GM12878 (cell line): ENCODE results near the gene C19orf81.

Experiments
- BACH1 ChIP-seq: fragments of 450-650 bp; IDR thresholded peaks from 2 replicates; pipeline ENCODE4 v1.6.1; 2017; ENCODE audit warnings: mild to moderate bottlenecking, borderline replicate concordance
- EP300 ChIP-seq, 2 experiments: fragments of 150-350 bp in 1 of 2; IDR thresholded peaks; 2 replicates each; pipeline ENCODE4 v1.6.1; 2011 to 2012; ENCODE audit warnings: low read depth in 2 of 2, low read length in 2 of 2, borderline replicate concordance in 1 of 2, improper control_type of control experiment in 1 of 2, inconsistent platforms in 1 of 2; ENCODE audit not compliant: control insufficient read depth in 1 of 2
- HCFC1 ChIP-seq: fragments of 150-350 bp; IDR thresholded peaks from 2 replicates; pipeline ENCODE4 v1.6.1; 2014; ENCODE audit warnings: low read length
- KLF5 ChIP-seq: fragments of 450-650 bp; IDR thresholded peaks from 2 replicates; pipeline ENCODE4 v1.6.1; 2014; ENCODE audit warnings: mild to moderate bottlenecking; ENCODE audit not compliant: partially characterized antibody
- MYC ChIP-seq: IDR thresholded peaks from 2 replicates; pipeline ENCODE4 v1.6.1; 2011; ENCODE audit warnings: mild to moderate bottlenecking, low read length, moderate library complexity, inconsistent platforms; ENCODE audit not compliant: insufficient read depth, insufficient replicate concordance, insufficient read length, severe bottlenecking
- NFIC ChIP-seq: IDR thresholded peaks from 2 replicates; pipeline ENCODE4 v1.6.1; 2012; ENCODE audit warnings: low read depth, mild to moderate bottlenecking, inconsistent platforms, low read length, moderate library complexity
- POLR2A ChIP-seq: IDR thresholded peaks from 2 replicates; pipeline ENCODE4 v1.6.1; 2011; ENCODE audit warnings: low read depth, mild to moderate bottlenecking, low read length
- POLR2AphosphoS5 ChIP-seq: IDR thresholded peaks from 2 replicates; pipeline ENCODE4 v1.6.1; 2011; ENCODE audit warnings: mild to moderate bottlenecking, low read length, inconsistent platforms
- ZNF384 ChIP-seq: IDR thresholded peaks from 2 replicates; pipeline ENCODE4 v1.6.1; 2012; ENCODE audit warnings: low read depth, mild to moderate bottlenecking, low read length, improper control_type of control experiment, borderline replicate concordance
- ZSCAN29 ChIP-seq: fragments of 450-650 bp; IDR thresholded peaks from 2 replicates; pipeline ENCODE4 v1.6.1; 2017; ENCODE audit warnings: mild to moderate bottlenecking, moderate library complexity
- TF ChIP-seq, protein P1 (sequence below): fragments of 450-650 bp; formaldehyde crosslinking; IDR thresholded peaks from 2 replicates; pipeline ENCODE4 v1.4.0; 2020; ENCODE audit warnings: mild to moderate bottlenecking, moderate library complexity
- TF ChIP-seq, protein P2 (sequence below), 3 experiments: IDR thresholded peaks in 2 of 3; conservative IDR thresholded peaks in 1 of 3; 2 replicates each; pipeline ENCODE4 v1.5.1; 2011; ENCODE audit warnings: low read depth in 3 of 3, low read length in 3 of 3, mild to moderate bottlenecking in 3 of 3, control low read depth in 2 of 3, moderate library complexity in 2 of 3, inconsistent platforms in 1 of 3, mixed read lengths in 1 of 3; ENCODE audit not compliant: control insufficient read depth in 2 of 3, insufficient read depth in 1 of 3; ENCODE audit errors: extremely low read depth in 1 of 3
- TF ChIP-seq, protein P3 (sequence below): fragments of 450-650 bp; IDR thresholded peaks from 2 replicates; pipeline ENCODE4 v1.6.1; 2016; ENCODE audit warnings: mild to moderate bottlenecking

DNA sequence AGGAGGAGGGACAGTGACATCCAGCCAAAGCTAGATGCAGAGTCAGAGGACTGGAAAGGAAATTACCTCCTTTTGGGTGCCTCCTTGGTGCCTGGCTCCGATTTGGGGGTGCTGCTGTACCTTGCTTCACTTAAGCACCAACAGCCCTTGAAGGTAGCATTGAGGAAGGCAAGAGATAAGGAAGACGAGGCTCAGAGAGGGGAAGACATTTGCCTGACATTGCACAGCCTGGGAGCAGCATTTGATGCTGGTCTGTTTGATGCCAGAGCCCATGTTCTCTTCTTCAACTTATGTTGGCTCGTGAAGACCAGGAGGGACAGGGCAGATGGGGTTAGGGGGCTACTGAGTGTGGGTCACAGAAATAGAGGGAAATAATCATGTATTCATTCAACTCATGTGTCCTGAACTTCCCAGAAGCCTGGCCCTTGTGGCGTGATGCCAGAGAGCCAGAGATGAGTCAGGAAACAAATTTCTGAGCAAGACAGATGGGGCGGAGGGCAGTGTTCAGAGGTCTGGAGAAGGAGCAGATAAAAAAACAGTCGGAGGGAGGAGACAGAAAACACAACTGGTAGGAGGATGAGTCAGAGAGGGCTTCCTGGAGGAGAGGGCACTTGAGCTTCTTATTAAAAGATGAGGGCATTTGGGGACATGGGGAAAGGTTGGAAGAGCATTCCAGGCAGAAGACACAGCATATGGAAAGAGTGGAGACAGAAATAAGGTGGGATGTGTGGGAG is 3.0 kb upstream of the C19orf81 start:
- TF ChIP-seq NFIC (no peak), POLR2A (no peak), MYC (no peak), BACH1 (no peak), HCFC1 (no peak), ZSCAN29 (no peak), POLR2AphosphoS5 (no peak), ZNF384 (no peak), KLF5 (no peak), EP300 (IDR thresholded peaks at IDR 0.05; ENCODE audit: borderline replicate concordance in 1 of 2, control insufficient read depth in 1 of 2, low read depth in 2 of 2, low read length in 2 of 2) (no peak)
- TF ChIP-seq, protein P1, sequence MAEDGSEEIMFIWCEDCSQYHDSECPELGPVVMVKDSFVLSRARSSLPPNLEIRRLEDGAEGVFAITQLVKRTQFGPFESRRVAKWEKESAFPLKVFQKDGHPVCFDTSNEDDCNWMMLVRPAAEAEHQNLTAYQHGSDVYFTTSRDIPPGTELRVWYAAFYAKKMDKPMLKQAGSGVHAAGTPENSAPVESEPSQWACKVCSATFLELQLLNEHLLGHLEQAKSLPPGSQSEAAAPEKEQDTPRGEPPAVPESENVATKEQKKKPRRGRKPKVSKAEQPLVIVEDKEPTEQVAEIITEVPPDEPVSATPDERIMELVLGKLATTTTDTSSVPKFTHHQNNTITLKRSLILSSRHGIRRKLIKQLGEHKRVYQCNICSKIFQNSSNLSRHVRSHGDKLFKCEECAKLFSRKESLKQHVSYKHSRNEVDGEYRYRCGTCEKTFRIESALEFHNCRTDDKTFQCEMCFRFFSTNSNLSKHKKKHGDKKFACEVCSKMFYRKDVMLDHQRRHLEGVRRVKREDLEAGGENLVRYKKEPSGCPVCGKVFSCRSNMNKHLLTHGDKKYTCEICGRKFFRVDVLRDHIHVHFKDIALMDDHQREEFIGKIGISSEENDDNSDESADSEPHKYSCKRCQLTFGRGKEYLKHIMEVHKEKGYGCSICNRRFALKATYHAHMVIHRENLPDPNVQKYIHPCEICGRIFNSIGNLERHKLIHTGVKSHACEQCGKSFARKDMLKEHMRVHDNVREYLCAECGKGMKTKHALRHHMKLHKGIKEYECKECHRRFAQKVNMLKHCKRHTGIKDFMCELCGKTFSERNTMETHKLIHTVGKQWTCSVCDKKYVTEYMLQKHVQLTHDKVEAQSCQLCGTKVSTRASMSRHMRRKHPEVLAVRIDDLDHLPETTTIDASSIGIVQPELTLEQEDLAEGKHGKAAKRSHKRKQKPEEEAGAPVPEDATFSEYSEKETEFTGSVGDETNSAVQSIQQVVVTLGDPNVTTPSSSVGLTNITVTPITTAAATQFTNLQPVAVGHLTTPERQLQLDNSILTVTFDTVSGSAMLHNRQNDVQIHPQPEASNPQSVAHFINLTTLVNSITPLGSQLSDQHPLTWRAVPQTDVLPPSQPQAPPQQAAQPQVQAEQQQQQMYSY (CRISPR knock-in tag), result no peak
- TF ChIP-seq, protein P2, sequence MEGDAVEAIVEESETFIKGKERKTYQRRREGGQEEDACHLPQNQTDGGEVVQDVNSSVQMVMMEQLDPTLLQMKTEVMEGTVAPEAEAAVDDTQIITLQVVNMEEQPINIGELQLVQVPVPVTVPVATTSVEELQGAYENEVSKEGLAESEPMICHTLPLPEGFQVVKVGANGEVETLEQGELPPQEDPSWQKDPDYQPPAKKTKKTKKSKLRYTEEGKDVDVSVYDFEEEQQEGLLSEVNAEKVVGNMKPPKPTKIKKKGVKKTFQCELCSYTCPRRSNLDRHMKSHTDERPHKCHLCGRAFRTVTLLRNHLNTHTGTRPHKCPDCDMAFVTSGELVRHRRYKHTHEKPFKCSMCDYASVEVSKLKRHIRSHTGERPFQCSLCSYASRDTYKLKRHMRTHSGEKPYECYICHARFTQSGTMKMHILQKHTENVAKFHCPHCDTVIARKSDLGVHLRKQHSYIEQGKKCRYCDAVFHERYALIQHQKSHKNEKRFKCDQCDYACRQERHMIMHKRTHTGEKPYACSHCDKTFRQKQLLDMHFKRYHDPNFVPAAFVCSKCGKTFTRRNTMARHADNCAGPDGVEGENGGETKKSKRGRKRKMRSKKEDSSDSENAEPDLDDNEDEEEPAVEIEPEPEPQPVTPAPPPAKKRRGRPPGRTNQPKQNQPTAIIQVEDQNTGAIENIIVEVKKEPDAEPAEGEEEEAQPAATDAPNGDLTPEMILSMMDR (IDR thresholded peaks at IDR 0.05 in 2 of 3, conservative IDR thresholded peaks at IDR 0.05 in 1 of 3; ENCODE audit: control insufficient read depth in 2 of 3, extremely low read depth in 1 of 3, insufficient read depth in 1 of 3, low read depth in 3 of 3, low read length in 3 of 3), result no peak
- TF ChIP-seq, protein P3, sequence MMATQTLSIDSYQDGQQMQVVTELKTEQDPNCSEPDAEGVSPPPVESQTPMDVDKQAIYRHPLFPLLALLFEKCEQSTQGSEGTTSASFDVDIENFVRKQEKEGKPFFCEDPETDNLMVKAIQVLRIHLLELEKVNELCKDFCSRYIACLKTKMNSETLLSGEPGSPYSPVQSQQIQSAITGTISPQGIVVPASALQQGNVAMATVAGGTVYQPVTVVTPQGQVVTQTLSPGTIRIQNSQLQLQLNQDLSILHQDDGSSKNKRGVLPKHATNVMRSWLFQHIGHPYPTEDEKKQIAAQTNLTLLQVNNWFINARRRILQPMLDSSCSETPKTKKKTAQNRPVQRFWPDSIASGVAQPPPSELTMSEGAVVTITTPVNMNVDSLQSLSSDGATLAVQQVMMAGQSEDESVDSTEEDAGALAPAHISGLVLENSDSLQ, result no peak
